Spinal cord (tissue), 10 donors: Measurements from ENCODE around the gene MBTPS1. TPM values are rescaled to one million over a fixed set of nuclear protein-coding genes. Genes with fewer than 3 reads are reported as not detected.

ENCODE experiments used
- DNase-seq, 6 donors: peaks; one replicate each; pipeline versions ENCODE4 v3.0.0 to v3.0.0-alpha.2; 2013 to 2015; ENCODE audit warnings: low spot score in 6 of 6, low read depth in 4 of 6
- H3K27ac ChIP-seq: one replicate; pipeline ENCODE4 v1.5.1; 2013; ENCODE audit warnings: low read depth, low read length, control low read depth
- H3K27me3 ChIP-seq: one replicate; pipeline ENCODE4 v1.6.1; 2013; ENCODE audit warnings: low read length; ENCODE audit not compliant: control insufficient read depth, insufficient read depth
- H3K36me3 ChIP-seq: one replicate; pipeline ENCODE4 v1.6.1; 2013; ENCODE audit warnings: low read length; ENCODE audit not compliant: control insufficient read depth, insufficient read depth
- H3K4me1 ChIP-seq: one replicate; pipeline ENCODE4 v1.6.1; 2013; ENCODE audit warnings: low read length; ENCODE audit not compliant: control insufficient read depth, insufficient read depth
- H3K4me3 ChIP-seq: one replicate; pipeline ENCODE4 v1.5.1; 2013; ENCODE audit warnings: low read depth, low read length, control low read depth
- H3K9me3 ChIP-seq: one replicate; pipeline ENCODE4 v1.6.1; 2013; ENCODE audit warnings: low read length; ENCODE audit not compliant: control insufficient read depth, insufficient read depth
- WGBS: methylation state at CpG from one replicate; pipeline ENCODE4 v1.1.5; 2013; ENCODE audit warnings: missing lambda C conversion rate; ENCODE audit not compliant: insufficient coverage; 5-methylcytosine and 5-hydroxymethylcytosine counted together
- polyA plus RNA-seq, 2 donors: library from polyadenylated mRNA; unstranded; fragments of 120-200 nt; gene quantifications; one replicate each; pipeline ENCODE4 v1.2.1, GENCODE V29; 2013; ENCODE audit not compliant: insufficient read length in 2 of 2
- total RNA-seq, 2 donors: library from RNA; depleted of rRNA in 1 of 2; stranded (reverse); fragments of 120-200 nt in 1 of 2; fragments of >200 nt in 1 of 2; gene quantifications; one replicate each; pipeline versions ENCODE4 v1.2.3 to v1.2.4, GENCODE V29; 2013 to 2014
- donor health status: healthy.

MBTPS1 gene
- total and polyA plus RNA-seq, 4 donors, result 66.2 to 84.3 (median 74.9) TPM

- Histone ChIP-seq H3K27ac (peak overlapping the region; percentile 37), H3K4me1 (peaks cover 17% of the 10 kb centered on the region), H3K27me3 (no peaks in the 10 kb centered on the region), H3K4me3 (no peak overlapping the region), H3K9me3 (no peaks in the 10 kb centered on the region), H3K36me3 (peaks cover 68% of the 10 kb centered on the region)
- DNase-seq, result peak in 3 of 6 donors; percentile 15 to 48 (median 21)
- 47% methylated on average over 5 of the region's 11 CpGs for WGBS
Measured at GRCh38 chr16:84082835-84083569, 33.7 kb downstream of the MBTPS1 start.

DNA sequence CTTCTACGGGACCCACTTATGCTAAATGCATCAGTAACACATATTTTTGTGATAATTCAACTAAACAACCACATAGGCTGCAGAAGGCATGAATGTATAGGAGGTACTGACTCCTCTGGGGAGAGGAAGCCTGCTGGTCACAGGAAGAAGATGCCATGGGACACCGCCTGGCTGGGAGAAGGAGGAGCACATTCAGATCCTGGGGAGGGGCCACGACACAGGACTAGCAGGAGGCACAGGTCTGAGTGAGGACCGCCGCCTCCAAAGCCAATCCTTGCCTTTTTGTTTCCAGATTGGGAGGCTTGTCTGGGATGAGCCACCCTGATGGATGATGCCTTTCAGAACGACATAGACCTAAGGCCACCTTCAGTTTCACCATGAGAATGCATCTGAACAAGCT, 34.6 kb downstream of the MBTPS1 start:
- peaks cover 17% of the 10 kb centered on the region for H3K4me1 ChIP-seq
- H3K27ac ChIP-seq, result no peak overlapping the region
- 81% methylated on average over 5 of the region's 6 CpGs for WGBS
- H3K27me3 ChIP-seq, result no peaks in the 10 kb centered on the region
- H3K9me3 ChIP-seq, result no peaks in the 10 kb centered on the region
- peaks cover 63% of the 10 kb centered on the region for H3K36me3 ChIP-seq
- H3K4me3 ChIP-seq, result no peak overlapping the region
- DNase-seq, result no peak

GRCh38 chr16:84081446-84081989, 35.2 kb downstream of the MBTPS1 start:
- no peak overlapping the region for H3K4me3 ChIP-seq
- 88% methylated on average over 14 of the region's 14 CpGs for WGBS
- peaks cover 17% of the 10 kb centered on the region for H3K4me1 ChIP-seq
- no peaks in the 10 kb centered on the region for H3K9me3 ChIP-seq
- no peak for DNase-seq
- no peak overlapping the region for H3K27ac ChIP-seq
- no peaks in the 10 kb centered on the region for H3K27me3 ChIP-seq
- peaks cover 62% of the 10 kb centered on the region for H3K36me3 ChIP-seq

- Histone ChIP-seq H3K4me1 (peaks cover 17% of the 10 kb centered on the region), H3K36me3 (peaks cover 55% of the 10 kb centered on the region), H3K27ac (no peak overlapping the region), H3K4me3 (no peak overlapping the region), H3K9me3 (no peaks in the 10 kb centered on the region), H3K27me3 (no peaks in the 10 kb centered on the region)
- 98% methylated on average over 4 of the region's 6 CpGs for WGBS
- no peak for DNase-seq
Measured at GRCh38 chr16:84080813-84081212, 35.9 kb downstream of the MBTPS1 start.

GRCh38 chr16:84080378-84080777, 36.4 kb downstream of the MBTPS1 start:
- H3K27me3 ChIP-seq, result no peaks in the 10 kb centered on the region
- no peak overlapping the region for H3K4me3 ChIP-seq
- no peak for DNase-seq
- H3K9me3 ChIP-seq, result no peaks in the 10 kb centered on the region
- 91% methylated on average over 8 of the region's 8 CpGs for WGBS
- H3K4me1 ChIP-seq, result peaks cover 17% of the 10 kb centered on the region
- peaks cover 56% of the 10 kb centered on the region for H3K36me3 ChIP-seq
- H3K27ac ChIP-seq, result no peak overlapping the region

DNA sequence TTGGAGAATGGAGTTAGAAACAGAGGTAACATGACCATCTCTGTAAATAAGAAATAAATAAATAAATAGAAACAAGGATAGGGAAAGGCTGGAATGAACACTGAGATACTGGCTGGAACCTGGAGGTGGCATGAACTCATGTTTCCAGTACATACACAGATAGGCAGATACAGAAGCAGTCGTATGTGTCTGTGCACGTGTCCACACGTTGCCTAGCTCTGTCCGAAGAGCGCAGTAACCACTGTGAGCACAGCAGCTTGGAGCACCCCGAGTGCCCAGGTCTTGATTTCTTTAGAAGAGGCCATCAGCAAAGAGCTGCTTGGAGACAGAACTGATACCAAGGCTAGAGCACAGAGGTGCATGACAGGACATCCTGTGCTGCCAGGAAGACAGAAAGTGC, 37.1 kb downstream of the MBTPS1 start:
- DNase-seq, result no peak
- H3K9me3 ChIP-seq, result no peaks in the 10 kb centered on the region
- H3K4me1 ChIP-seq, result peaks cover 12% of the 10 kb centered on the region
- H3K36me3 ChIP-seq, result peaks cover 53% of the 10 kb centered on the region
- 95% methylated on average over 6 of the region's 6 CpGs for WGBS
- H3K27ac ChIP-seq, result no peak overlapping the region
- H3K4me3 ChIP-seq, result no peak overlapping the region
- no peaks in the 10 kb centered on the region for H3K27me3 ChIP-seq

DNA sequence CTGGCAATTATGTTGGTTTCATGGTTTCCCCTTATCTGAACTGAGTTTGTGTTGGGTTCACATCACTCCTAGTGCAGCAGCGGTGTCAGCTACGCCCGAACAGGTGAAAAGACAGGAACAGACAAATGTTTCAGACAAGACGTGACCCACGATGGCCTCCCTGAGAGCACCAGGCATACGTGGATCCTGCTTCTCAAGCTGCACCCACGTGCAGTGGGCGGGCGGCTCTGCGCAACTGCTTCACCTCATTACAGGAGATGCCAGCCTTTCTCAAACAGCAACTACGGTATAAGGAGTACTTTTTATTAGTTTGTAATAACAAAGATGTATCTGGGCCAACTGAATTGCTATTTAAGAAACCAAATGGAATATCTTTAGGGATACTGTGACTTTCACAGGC, 41.4 kb downstream of the MBTPS1 start:
- H3K27ac ChIP-seq, result no peak overlapping the region
- no peaks in the 10 kb centered on the region for H3K27me3 ChIP-seq
- H3K36me3 ChIP-seq, result peaks cover 41% of the 10 kb centered on the region
- no peak for DNase-seq
- no peak overlapping the region for H3K4me3 ChIP-seq
- WGBS, result 94% methylated on average over 6 of the region's 11 CpGs
- no peaks in the 10 kb centered on the region for H3K4me1 ChIP-seq
- H3K9me3 ChIP-seq, result no peaks in the 10 kb centered on the region

DNA sequence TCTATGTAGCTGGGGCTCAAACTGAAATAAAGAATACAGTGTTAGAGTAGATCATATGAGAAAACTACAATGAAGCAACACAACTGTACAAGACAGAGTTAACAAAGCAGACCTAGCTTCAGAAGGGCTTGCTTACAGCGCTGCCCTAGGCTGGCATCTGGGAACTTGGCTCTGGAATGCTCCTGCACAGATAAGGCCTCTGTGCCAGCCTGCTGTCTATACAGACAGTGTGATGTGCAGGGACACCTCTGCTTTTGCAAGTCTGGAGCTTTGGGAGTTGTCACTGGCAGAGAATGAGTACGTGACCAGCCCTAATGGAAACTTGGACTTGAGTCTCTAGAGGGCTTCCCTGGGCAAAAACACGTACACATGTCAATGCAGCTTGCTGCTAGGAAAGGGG, 42.0 kb downstream of the MBTPS1 start:
- no peak overlapping the region for H3K27ac ChIP-seq

DNA sequence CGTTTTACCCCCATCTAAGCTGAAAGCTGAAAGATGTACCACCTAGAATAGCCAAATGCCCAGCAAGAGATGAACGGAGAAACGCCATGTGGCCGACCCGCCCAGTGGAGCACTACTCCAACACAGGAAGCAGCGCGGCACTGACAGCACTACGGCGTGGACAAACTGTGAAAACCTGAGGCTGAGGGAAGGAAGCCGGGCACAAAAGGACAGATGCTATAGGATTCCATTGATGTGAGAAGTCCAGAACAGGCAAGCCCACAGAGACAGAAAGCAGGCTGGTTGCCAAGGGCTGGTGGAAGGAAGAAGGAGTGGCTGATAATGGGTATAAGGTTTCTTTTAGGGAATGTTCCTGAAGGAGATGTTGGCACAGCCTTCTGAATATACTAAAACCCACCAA, 44.7 kb downstream of the MBTPS1 start:
- no peak overlapping the region for H3K27ac ChIP-seq

More for the DNA sequence above, 42.0 kb downstream of the MBTPS1 start:
- Histone ChIP-seq H3K4me1 (no peaks in the 10 kb centered on the region), H3K27me3 (no peaks in the 10 kb centered on the region), H3K9me3 (no peaks in the 10 kb centered on the region), H3K36me3 (peaks cover 39% of the 10 kb centered on the region), H3K4me3 (no peak overlapping the region)
- DNase-seq, result no peak
- WGBS, result 72% methylated on average over 3 of the region's 3 CpGs

GRCh38 chr16:84071121-84071520, 45.6 kb downstream of the MBTPS1 start:
- Histone ChIP-seq H3K4me1 (peaks cover 6% of the 10 kb centered on the region), H3K27ac (no peak overlapping the region), H3K27me3 (no peaks in the 10 kb centered on the region), H3K9me3 (no peaks in the 10 kb centered on the region), H3K4me3 (no peak overlapping the region), H3K36me3 (peaks cover 55% of the 10 kb centered on the region)
- no peak for DNase-seq
- WGBS, result 83% methylated on average over 2 of the region's 8 CpGs

More for the DNA sequence above, 44.7 kb downstream of the MBTPS1 start:
- DNase-seq, result no peak
- whole genome bisulfite sequencing, result 73% methylated on average over 10 of the region's 10 CpGs
- H3K4me3 ChIP-seq, result no peak overlapping the region
- H3K36me3 ChIP-seq, result peaks cover 55% of the 10 kb centered on the region
- H3K4me1 ChIP-seq, result peaks cover 6% of the 10 kb centered on the region
- H3K27me3 ChIP-seq, result no peaks in the 10 kb centered on the region
- H3K9me3 ChIP-seq, result no peaks in the 10 kb centered on the region
